HG03039 (cell line): ENCODE measurements around the gene CCDC171.

ENCODE experiments used
- ATAC-seq: cut with Tn5 transposase; IDR thresholded peaks from one replicate; pipeline ENCODE4 v1.9.1; 2021; ENCODE audit warnings: mild to moderate bottlenecking, moderate library complexity; ENCODE audit not compliant: unreplicated experiment

Gene CCDC171

GRCh38 chr9:15867334-15867733, 314.5 kb downstream of the CCDC171 start:
- ATAC-seq: no peak

GRCh38 chr9:15867988-15868387, 315.1 kb downstream of the CCDC171 start:
- ATAC-seq: no peak

GRCh38 chr9:15873573-15874177, 320.8 kb downstream of the CCDC171 start:
- ATAC-seq: no peak

DNA sequence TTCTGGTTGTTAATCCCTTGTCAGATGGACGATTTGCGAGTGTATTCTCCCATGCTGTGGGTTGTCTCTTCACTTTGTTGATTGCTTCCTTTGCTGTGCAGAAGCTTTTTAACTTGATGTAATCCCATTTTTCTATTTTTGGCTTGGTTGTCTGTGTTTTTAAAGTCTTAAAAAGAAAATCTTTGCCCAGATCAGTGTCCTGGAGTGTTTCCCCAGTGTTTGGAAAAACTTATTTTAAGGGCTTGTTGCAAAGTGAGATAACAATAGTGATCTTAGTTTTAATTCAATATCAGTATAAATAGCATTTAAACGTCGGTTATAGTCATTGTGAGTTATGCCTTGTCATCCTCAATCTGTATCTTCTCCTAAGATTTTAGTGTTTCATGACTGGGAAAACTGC, 329.5 kb downstream of the CCDC171 start:
- ATAC-seq: no peak

- ATAC-seq: no peak
Observed at GRCh38 chr9:15882883-15883282, 330.0 kb downstream of the CCDC171 start.

GRCh38 chr9:15885464-15885863, 332.6 kb downstream of the CCDC171 start:
- ATAC-seq: no peak

DNA sequence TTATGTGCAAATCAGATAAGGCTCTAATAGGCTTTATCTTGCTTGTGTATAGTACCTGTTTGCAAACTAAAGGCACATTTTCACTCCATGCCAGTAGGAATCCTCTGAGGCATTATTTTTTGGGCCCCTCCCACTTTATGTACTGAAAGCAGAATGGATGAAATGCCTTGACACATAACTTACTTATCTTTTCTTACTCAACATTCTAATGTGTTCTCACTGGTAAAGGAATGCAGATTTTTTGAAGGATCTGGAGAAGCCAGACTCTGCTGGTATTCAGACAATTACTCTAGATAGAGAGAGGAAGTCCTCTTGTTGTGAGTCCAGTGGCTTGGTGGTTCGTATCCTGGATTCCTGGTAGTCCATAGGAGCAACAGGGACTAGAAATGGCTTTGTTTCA, 336.7 kb downstream of the CCDC171 start:
- no peak for ATAC-seq

- ATAC-seq: no peak
Observed at GRCh38 chr9:15901572-15901971, 348.7 kb downstream of the CCDC171 start.

GRCh38 chr9:15909297-15909696, 356.5 kb downstream of the CCDC171 start:
- ATAC-seq: no peak

GRCh38 chr9:15915711-15916110, 362.9 kb downstream of the CCDC171 start:
- no peak for ATAC-seq

DNA sequence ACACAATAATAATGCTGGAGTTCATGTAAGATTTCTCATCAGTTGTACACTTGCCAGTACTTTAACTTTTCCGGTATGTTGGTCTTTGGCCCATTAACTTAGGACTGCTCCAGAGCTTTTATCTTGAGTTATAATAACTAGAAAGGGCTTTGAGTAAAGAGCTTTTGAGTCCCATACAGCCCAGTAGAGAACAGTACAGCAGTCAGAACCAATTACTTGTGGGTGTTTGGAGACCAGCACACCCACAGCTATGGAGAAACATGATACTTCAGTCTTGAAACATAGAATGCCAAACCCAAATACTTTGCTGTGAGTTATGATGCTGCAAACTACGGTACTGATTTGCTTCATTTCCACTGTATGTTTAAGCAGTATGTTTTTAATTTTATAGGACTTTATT, 374.3 kb downstream of the CCDC171 start:
- ATAC-seq: no peak

DNA sequence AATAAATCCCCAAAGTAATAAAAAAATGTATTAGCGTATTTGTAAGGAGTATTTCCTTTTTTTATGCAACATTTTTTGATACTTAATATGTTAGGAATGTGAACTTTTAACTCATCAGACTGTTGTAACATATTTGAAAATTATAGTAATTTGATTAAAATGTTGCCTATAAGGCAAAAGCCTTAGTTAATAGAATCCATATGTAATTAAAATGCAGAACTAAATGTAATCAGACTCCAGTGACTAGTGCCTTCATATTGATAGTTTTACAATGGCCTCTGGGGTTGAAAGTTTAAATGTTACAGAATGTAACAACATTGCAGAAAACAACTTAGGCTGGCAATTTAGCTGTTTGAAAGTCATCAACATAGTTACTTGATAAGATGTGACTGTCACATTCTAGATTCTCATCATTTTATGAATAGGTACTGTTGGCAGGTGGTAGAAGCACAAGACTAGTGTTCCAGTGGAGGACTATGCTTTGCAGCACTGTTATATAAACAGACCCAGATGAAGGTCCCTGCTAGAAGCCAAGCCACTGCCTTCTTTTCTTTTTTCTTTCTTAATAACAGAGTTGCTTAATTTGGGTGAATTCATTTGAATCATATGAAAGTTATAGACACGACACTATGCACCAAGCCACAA, 382.9 kb downstream of the CCDC171 start:
- no peak for ATAC-seq

DNA sequence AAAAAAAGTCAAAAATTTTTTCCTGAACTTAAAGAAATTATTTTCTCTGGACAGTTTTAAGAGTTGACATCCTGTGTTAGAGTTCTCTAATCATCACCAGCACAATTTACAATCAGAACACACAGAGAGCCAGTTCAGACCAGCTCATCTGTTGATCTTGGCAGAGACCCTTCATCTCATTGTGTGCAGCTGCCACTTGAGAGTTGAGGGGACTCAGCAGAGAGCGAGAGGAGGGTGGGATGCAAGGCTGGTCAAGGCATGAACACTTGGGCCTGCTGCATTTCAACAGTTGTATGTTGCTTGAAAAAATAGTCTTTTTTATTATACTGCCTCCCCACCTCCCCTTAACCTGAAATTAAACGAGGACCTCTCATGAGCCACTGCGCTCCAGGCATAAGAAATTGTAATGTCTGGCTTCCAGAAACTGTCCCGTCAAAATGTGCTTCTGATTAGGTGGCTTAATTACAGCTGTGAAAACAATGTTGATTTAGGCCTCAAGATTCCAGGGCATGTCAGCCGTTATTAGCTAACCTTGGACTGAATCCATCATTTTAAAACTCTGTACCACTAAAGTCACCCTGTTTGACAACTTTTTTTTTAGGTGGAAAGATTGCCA, 383.6 kb downstream of the CCDC171 start:
- ATAC-seq: no peak

- ATAC-seq: no peak
Observed at GRCh38 chr9:15942831-15943424, 390.1 kb downstream of the CCDC171 start.

DNA sequence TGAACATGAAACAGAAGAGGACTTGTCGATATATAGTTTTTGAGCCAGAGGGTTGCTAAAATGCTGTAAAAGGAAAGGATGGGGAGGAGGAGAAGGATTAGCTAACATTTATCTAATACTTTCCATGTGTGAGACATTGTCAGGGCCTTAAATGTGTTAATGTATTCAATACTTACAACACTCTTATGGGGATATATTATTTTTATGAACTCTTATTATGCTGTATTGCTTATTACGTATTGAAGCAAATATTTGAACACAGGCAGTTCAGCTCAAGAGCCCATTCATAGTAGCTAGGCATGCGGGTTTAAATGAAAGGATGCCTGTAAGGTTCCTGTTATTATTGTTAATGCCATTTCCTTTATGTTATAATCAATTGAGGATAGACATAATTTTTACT, 391.5 kb downstream of the CCDC171 start:
- no peak for ATAC-seq

DNA sequence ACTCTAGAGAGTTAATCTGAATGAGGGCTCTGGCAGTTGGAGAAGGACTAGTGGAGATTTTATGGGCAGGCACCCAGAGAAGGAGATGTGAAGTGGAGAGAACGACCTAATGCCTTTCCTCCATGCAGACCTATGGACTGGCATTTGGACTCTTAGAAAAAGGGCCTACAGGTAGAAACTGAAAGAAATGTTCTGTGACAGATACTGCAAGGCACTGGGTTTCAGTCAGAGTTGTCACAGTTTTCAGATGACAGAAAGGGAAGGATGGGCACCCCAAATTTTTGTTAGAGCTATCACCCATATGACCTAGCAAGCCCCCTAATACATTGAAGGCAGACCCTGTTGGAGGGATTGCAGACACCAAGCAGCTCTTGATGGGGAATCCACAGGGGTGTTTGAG, 406.8 kb downstream of the CCDC171 start:
- ATAC-seq: no peak

GRCh38 chr9:15961217-15961616, 408.4 kb downstream of the CCDC171 start:
- ATAC-seq: no peak

DNA sequence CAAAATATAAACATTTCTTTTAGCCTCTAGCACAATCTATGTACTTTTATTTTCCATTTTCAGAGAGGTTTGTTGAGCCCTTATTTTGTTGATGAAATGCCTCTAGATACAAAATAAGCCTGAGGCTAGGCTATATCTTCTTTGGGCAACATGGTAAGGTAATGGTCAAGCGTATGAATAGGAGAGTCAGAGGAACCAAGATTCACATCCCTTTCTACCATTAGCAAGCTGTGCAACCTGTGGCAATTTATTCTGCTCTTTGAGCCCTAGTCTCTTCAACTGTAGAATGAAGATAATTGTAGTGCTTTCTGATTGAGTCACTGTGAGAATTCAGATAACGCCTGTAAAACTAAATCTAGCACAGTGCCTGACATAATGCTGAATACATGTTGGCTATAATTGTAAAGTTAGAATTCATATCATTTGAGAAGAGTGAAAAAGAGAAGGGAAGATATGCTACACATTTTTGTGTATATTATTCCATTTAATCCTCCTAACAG, 412.5 kb downstream of the CCDC171 start:
- no peak for ATAC-seq

DNA sequence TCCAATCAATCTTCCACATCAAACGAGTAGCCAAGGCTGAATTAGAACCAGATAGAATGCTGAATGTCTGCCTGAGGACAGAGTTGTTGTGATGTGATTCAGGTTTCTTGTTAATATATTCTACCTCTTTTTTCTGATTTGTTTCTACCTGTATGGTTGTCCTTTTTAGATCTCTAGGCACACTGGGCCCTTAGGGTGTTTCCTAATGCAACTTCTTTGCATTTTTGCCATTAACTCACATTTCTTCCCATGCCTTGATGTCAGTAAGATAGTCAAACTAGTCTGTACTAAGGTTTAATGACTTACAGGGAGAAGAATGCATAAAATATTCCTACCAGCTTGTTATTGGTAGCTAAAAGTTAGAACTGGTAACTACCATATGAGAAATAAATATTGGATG, 413.6 kb downstream of the CCDC171 start:
- ATAC-seq: no peak

DNA sequence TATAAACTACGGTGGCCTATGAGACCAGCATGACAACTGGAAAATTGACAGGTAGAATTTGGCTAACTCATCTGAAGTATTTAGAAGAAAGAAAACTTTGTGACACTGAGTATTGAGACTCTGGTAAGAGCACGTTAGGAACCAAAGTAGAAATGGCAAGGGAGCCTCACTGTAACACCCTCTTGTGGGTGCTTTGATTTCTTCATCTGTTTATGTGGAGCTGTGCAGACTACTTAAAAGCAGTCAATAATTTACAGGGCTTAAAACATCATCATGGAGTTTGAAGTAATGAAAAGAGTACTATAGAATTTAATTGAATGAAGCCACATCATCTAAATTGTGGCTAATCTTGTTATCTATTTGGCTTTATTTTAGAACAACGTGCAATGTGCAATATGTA, 414.2 kb downstream of the CCDC171 start:
- no peak for ATAC-seq

DNA sequence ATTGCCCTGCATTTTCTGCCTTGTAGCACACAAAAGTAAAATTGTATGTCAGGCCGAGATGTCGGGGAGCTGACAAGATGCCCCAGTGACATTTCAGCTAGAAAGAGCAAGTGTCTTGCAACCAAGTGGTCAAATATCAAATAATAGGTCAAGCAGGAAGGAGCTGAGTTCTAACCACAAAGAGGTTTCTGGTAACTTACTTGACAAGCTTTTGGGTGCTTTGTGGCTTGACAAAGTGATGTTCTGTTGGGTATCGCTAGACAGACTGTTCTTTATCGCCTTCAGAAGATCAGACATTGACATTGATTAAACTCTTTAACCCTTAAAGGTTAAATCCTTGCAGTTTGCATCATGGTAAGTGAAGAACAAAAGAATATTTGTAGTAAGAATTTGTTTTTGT, 419.9 kb downstream of the CCDC171 start:
- ATAC-seq: no peak
